ENCODE data around the gene PAPPA2. TPM values are rescaled to one million over a fixed set of nuclear protein-coding genes. Genes with fewer than 3 reads are reported as not detected.
"Not testable (repeated sequence)": the region's sequence is repeated elsewhere in the genome, so short reads cannot be mapped to it uniquely, and the experiment has no call there.

Gene PAPPA2, protein sequence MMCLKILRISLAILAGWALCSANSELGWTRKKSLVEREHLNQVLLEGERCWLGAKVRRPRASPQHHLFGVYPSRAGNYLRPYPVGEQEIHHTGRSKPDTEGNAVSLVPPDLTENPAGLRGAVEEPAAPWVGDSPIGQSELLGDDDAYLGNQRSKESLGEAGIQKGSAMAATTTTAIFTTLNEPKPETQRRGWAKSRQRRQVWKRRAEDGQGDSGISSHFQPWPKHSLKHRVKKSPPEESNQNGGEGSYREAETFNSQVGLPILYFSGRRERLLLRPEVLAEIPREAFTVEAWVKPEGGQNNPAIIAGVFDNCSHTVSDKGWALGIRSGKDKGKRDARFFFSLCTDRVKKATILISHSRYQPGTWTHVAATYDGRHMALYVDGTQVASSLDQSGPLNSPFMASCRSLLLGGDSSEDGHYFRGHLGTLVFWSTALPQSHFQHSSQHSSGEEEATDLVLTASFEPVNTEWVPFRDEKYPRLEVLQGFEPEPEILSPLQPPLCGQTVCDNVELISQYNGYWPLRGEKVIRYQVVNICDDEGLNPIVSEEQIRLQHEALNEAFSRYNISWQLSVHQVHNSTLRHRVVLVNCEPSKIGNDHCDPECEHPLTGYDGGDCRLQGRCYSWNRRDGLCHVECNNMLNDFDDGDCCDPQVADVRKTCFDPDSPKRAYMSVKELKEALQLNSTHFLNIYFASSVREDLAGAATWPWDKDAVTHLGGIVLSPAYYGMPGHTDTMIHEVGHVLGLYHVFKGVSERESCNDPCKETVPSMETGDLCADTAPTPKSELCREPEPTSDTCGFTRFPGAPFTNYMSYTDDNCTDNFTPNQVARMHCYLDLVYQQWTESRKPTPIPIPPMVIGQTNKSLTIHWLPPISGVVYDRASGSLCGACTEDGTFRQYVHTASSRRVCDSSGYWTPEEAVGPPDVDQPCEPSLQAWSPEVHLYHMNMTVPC (N-terminal part only)
- polyA plus RNA-seq (ENCODE audit: insufficient read length) = 0.41 TPM

- no peak for DNase-seq
Observed at GRCh38 chr1:176462674-176463378, at the start of gene PAPPA2. PAPPA2 (plus strand) TSS chr1:176463175; CDS start chr1:176556323, 93,148 bp downstream.

GRCh38 chr1:176416777-176417176 lies 46.2 kb upstream of the PAPPA2 start:
- no peak for DNase-seq

DNA sequence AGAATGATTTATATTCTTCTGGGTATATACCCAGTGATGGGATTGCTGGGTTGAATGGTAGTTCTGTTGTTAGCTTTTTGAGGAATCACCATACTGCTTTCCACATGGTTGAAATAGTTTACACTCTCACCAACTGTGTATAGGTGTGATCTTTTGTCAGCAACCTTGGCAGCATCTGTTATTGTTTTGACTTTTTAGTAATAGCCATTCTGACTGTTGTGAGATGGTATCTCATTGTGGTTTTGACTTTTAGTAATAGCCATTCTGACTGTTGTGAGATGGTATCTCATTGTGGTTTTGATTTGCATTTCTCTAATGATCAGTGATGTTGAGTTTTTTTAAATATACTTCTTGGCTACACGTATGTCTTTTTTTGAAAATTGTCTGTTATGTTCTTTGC lies 43.4 kb upstream of the PAPPA2 start:
- not testable (repeated sequence) for DNase-seq

DNA sequence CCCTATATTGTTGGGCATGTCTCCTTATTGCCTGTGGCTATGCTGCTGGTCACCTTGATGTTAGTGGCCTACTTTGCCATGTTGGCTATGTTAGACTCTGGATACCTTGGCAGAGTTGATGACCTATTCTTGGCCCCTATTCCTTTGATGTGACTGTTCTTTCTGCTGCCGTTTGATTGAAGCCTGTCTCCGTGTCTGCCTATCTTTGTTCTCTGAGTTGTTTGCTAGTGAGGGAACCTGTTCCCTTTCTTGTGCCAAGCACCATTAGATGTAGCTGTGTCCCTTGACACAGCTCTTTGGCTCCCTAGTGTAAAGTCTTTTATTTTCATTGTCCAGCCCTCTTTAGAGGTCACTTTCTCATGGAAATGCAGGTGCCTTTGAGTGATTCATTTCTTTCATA lies 28.7 kb upstream of the PAPPA2 start:
- no peak for DNase-seq

GRCh38 chr1:176436251-176436650 lies 26.7 kb upstream of the PAPPA2 start:
- DNase-seq = no peak

GRCh38 chr1:176440176-176440575 lies 22.8 kb upstream of the PAPPA2 start:
- DNase-seq = no peak

DNA sequence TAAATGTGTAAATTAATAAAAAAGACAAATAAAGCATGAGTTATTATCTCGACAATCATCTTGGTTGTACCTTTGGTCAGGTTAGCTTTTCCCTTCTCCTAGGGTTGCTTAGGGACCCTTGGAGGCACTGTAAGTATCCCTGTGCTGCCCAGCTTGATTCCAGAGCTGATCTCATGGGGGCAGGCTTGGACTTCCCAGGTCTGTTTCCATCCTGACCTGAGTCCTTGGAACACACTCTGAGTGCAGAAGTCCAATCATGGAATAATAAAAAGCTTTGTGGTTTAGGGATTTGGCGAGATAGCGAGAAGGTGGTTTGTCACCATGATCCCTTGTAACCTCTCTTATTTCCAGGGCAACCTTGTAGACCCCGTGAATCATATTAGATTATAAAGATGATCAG lies 18.7 kb upstream of the PAPPA2 start:
- no peak for DNase-seq

DNA sequence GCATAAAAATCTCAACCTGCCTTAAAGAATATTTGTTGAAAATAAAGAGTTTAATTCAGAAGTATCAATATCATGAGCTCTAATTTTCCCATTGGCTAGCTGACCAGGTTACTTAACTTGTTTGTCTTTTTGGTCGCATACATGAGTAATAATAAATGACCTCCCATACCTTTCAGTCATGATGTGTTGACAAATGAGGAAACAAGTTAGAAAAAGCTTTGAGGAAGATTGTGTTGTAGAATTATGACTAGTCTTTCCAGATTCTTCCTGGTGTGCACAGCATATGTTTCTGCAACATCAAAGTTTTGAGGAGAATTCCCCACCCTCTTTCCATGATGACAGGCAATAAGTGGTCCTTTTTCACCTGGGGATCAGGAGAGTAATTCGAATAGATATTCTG lies 17.6 kb upstream of the PAPPA2 start:
- DNase-seq = no peak

DNA sequence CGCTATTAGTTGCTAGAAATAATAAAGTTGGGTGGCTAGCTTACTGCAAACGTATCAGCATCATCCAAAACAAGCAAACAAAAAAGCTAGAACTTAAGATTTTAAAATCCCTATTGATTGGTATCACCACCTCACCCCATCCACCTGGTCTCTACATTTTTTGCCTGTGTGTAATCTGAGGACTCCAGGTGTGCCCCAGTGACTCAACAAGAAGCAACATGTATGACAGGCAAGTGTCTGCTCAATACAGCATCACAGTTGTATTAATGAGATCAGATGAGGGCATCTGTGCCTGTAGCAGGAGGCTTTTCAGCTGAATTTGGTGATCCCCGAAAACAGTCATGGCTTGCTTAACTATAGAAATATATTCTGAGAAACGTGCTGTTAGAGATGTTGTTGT lies 14.6 kb upstream of the PAPPA2 start:
- DNase-seq = no peak

GRCh38 chr1:176450526-176450925 lies 12.4 kb upstream of the PAPPA2 start:
- DNase-seq = no peak

DNA sequence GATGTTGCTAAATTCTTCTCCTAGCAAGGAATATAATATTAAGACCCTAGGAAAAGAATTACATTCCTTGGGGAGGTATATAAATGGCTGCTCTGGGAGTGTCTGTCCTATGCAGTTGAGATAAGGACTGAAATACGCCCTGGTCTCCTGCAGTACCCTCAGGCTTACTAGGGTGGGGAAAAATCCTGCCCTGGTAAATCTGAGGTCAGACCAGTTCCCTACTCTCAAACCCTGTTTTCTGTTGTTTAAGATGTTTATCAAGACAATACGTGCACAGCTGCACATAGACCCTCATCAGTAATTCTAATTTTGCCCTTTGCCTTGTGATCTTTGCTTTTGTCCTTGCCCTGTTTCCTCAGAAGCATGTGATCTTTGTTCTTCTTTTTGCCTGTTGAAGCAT lies 11.2 kb upstream of the PAPPA2 start:
- not testable (repeated sequence) for DNase-seq

DNA sequence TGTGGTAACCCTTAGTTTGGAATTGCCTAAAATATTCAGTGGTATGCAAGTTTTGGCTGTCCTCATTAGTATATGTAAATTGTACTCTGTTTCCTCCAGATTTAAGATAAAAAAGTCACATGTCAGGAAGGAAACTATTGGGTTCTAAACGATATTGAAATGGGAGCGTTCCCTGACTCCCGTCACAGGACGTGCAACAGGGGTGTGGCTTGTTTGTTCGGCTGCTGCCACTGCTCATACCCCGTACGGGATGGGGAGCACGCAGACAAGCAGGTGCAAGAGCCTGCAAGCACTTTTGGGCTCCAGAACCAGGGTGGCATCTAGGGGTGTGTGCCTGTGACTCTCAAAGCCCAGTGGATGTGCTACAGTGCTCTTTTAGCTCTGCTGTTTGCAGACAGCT lies 6.2 kb upstream of the PAPPA2 start:
- DNase-seq = no peak

- DNase-seq = no peak
Observed at GRCh38 chr1:176460544-176461336, 2.2 kb upstream of the PAPPA2 start.

DNA sequence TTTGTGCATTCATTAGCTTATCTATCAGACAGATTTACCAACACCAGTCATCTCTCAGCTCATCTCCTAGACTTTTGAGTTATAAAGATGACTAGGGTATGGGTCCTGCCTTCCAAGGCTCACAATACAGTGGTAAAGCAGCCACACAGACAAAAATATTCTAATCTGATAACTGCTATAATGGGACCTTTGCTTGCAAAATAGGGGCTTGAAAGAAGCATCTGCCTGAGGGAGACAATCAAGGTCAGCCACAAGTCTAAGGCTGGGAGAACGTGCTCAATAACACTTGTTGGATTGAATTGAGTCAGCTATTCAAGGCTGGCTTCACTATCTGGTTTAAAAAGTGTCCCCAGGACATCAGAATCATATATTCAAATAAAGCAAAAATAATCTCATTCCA lies 1.4 kb upstream of the PAPPA2 start:
- no peak for DNase-seq

GRCh38 chr1:176466514-176466913 lies 3.5 kb downstream of the PAPPA2 start:
- no peak for DNase-seq

DNA sequence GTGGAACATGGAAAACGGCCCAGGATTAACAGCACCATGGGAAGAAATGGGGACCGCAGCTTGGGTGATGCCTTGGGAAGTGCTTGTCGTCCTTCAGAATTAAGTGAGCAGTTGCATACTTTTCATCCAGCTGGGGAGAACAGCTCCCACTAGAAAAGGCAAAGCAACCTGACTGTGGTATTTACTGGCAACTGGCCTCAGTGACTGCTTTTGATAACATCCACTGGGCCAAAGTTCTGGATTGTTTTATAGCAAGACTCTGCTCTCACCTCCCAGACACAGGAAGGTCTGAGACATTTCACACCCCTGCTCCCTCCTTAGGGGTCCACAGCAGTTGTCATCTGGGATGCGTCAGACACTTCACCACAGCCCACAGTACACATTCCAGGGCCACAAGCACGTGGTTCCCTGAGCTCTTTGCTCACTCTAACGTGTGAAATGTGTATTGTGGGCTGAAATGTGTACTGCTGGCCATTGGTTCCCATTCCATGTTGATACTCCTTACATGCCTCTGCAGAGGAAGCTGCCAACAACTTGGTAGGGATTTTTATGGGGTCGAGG lies 6.6 kb downstream of the PAPPA2 start:
- DNase-seq = no peak

- no peak for DNase-seq
Observed at GRCh38 chr1:176471338-176472121, 8.6 kb downstream of the PAPPA2 start.

GRCh38 chr1:176479971-176480370 lies 17.0 kb downstream of the PAPPA2 start:
- no peak for DNase-seq

- no peak for DNase-seq
Observed at GRCh38 chr1:176480750-176481149, 17.8 kb downstream of the PAPPA2 start.

- DNase-seq = no peak
Observed at GRCh38 chr1:176485083-176485482, 22.1 kb downstream of the PAPPA2 start.

DNA sequence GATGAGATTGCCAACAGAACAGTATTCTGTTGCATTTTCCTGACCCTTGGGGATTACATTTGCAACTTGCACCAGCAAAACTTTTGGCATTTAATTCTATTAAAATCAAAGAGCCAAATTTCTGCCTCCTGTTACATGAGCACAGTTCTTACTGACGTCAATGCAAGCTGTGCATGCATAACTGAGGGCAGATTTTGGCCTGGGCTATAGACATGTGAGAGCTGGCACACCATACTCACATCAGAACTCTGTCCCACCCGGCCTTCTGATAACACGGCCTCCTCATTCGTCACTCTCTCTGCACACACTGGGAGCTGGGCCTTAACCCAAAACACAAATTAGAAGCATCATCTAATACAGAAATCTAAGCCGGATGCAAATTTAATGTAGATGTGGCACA lies 31.5 kb downstream of the PAPPA2 start:
- DNase-seq = no peak
